Neural cell (in vitro differentiated cells): ENCODE results near the gene ZDHHC9.

Experiments used
- CTCF ChIP-seq: fragments of 450-650 bp; IDR thresholded peaks from 2 replicates; pipeline ENCODE4 v1.5.1; 2014; ENCODE audit warnings: antibody characterized with exemption, mild to moderate bottlenecking, moderate library complexity; ENCODE audit not compliant: poor library complexity, severe bottlenecking
- EP300 ChIP-seq: fragments of 450-650 bp; conservative IDR thresholded peaks from 2 replicates; pipeline ENCODE4 v1.6.1; 2014; ENCODE audit warnings: antibody characterized with exemption, mild to moderate bottlenecking, moderate library complexity; ENCODE audit not compliant: poor library complexity, severe bottlenecking
- EZH2 ChIP-seq: fragments of 200-600, 300-800 bp; shearing (Covaris generic), sonication (generic); IDR thresholded peaks from 2 replicates; pipeline ENCODE4 v1.6.1; 2014; ENCODE audit warnings: antibody characterized with exemption, low read length, borderline replicate concordance, mild to moderate bottlenecking; ENCODE audit not compliant: insufficient read depth, poor library complexity, severe bottlenecking
- TAF1 ChIP-seq: IDR thresholded peaks from 2 replicates; pipeline ENCODE4 v1.6.1; 2012; ENCODE audit warnings: low read depth

- TF ChIP-seq TAF1: no peak
- no peak for TF ChIP-seq EZH2
- TF ChIP-seq CTCF: no peak
- TF ChIP-seq EP300: no peak
These were observed 52.4 kb downstream of the ZDHHC9 start for GRCh38 chrX:129791336-129791735.
